Panc1 (cell line): ENCODE measurements around the gene UGT1A4. TPM values are rescaled to one million over a fixed set of nuclear protein-coding genes. Genes with fewer than 3 reads are reported as not detected.
"Not testable (repeated sequence)": the region's sequence is repeated elsewhere in the genome, so short reads cannot be mapped to it uniquely, and the experiment has no call there.

ENCODE experiments used
- ATAC-seq: fragments of 200-7000 bp; cut with Tn5 transposase; 2 replicates; pipeline ENCODE4 v1.9.1; 2020; ENCODE audit warnings: mild to moderate bottlenecking, moderate library complexity
- BruUV-seq: library from RNA; stranded (reverse); fragments of 400-500 nt; replicated peaks from 2 replicates; lab custom pipeline; 2021; lab: Mats Ljungman, UMichigan
- CTCF ChIA-PET: fragments of 300-600 bp; sonication (Branson Sonifier 250); formaldehyde crosslinking; loops from one replicate; lab custom pipeline; 2022; ENCODE audit warnings: antibody characterized with exemption; lab: Charles Lee
- POLR2A ChIA-PET: fragments of 300-600 bp; sonication (Branson Sonifier 250); formaldehyde crosslinking; loops from one replicate; lab custom pipeline; 2022; ENCODE audit warnings: antibody characterized with exemption; lab: Charles Lee
- DNase-seq: peaks from one replicate; pipeline ENCODE4 v3.0.0-alpha.2; 2010; ENCODE audit warnings: low read depth, low spot score
- H3K27ac ChIP-seq: 2 replicates; pipeline ENCODE4 v1.5.1; 2011; ENCODE audit warnings: mild to moderate bottlenecking, low read length, inconsistent platforms
- H3K27me3 ChIP-seq: fragments of 200-500 bp; sonication (Bioruptor generic); 2 replicates; pipeline ENCODE4 v1.6.0; 2014; ENCODE audit warnings: low read length, inconsistent platforms; ENCODE audit not compliant: control insufficient read depth, insufficient read depth
- H3K36me3 ChIP-seq: fragments of 200-500 bp; sonication (Bioruptor generic); 2 replicates; pipeline ENCODE4 v1.5.1; 2014; ENCODE audit warnings: inconsistent platforms, mild to moderate bottlenecking, low read length, moderate library complexity; ENCODE audit not compliant: control insufficient read depth, insufficient read depth
- H3K4me1 ChIP-seq: 2 replicates; pipeline ENCODE4 v1.5.1; 2011; ENCODE audit warnings: inconsistent platforms, mild to moderate bottlenecking, low read length, moderate library complexity; ENCODE audit not compliant: control insufficient read depth, insufficient read depth
- H3K4me3 ChIP-seq, 2 experiments: 2 replicates each; pipeline ENCODE4 v1.5.1; 2011 to 2012; ENCODE audit warnings: low read depth in 2 of 2, low read length in 2 of 2, mild to moderate bottlenecking in 2 of 2, inconsistent platforms in 1 of 2, moderate library complexity in 1 of 2
- H3K9me3 ChIP-seq: fragments of 200-500 bp; sonication (Bioruptor generic); 2 replicates; pipeline ENCODE4 v1.5.1; 2014; ENCODE audit warnings: low read depth, mild to moderate bottlenecking, inconsistent platforms, low read length, moderate library complexity; ENCODE audit not compliant: control insufficient read depth, insufficient read depth
- CTCF ChIP-seq: fragments of 450-650 bp; IDR thresholded peaks from 2 replicates; pipeline ENCODE4 v1.5.1; 2017; ENCODE audit warnings: mild to moderate bottlenecking
- POLR2AphosphoS5 ChIP-seq: IDR thresholded peaks from 2 replicates; pipeline ENCODE4 v1.6.1; 2012; ENCODE audit warnings: mild to moderate bottlenecking, low read depth, low read length, moderate library complexity
- REST ChIP-seq, 2 experiments: IDR thresholded peaks; 2 replicates each; pipeline ENCODE4 v1.6.1; 2011 to 2012; ENCODE audit warnings: low read depth in 2 of 2, control low read depth in 1 of 2, low read length in 1 of 2, mild to moderate bottlenecking in 1 of 2, moderate library complexity in 1 of 2; ENCODE audit not compliant: insufficient read depth in 1 of 2
- SIN3A ChIP-seq: IDR thresholded peaks from 2 replicates; pipeline ENCODE4 v1.6.1; 2012; ENCODE audit warnings: low read depth, mild to moderate bottlenecking, low read length, moderate library complexity, borderline replicate concordance; ENCODE audit not compliant: insufficient read depth
- TCF7L2 ChIP-seq: IDR thresholded peaks from 2 replicates; pipeline ENCODE4 v1.6.1; 2011; ENCODE audit warnings: mild to moderate bottlenecking, low read depth, low read length, inconsistent platforms
- in situ Hi-C: cut with HindIII; loops from 2 replicates; pipeline ENCODE4 v1.10.0; 2016; ENCODE audit warnings: low sequenced_read_pairs, low pct_unique_long_range_greater_than_20kb
- intact Hi-C: fragments of 100-400 bp; cut with micrococcal nuclease; formaldehyde crosslinking; loops from one replicate; pipeline ENCODE4 v1.10.0; 2022; ENCODE audit not compliant: unreplicated experiment
- total RNA-seq: library from RNA; stranded (reverse); gene quantifications from one replicate; pipeline ENCODE4 v1.2.1, GENCODE V29; 2021; ENCODE audit not compliant: unreplicated experiment

UGT1A4 gene
- total RNA-seq, 1 experiment from 2014 or later: not detected

GRCh38 chr2:233746475-233747282, 28.1 kb downstream of the UGT1A4 start:
- no peaks in the 10 kb centered on the region for H3K27me3 ChIP-seq
- in situ Hi-C loops (no loop called here), intact Hi-C loops (no loop called here)
- H3K9me3 ChIP-seq: no peaks in the 10 kb centered on the region
- ChIA-PET CTCF (no interaction called here), POLR2A (no interaction called here)
- H3K27ac ChIP-seq: no peak overlapping the region
- H3K36me3 ChIP-seq: no peaks in the 10 kb centered on the region
- no peak for TF ChIP-seq POLR2AphosphoS5
- no peak for TF ChIP-seq SIN3A
- TF ChIP-seq REST (IDR thresholded peaks at IDR 0.05; ENCODE audit: insufficient read depth in 1 of 2, low read depth in 2 of 2, low read length in 1 of 2): no peak
- no peak for TF ChIP-seq TCF7L2
- TF ChIP-seq CTCF: no peak
- DNase-seq (no peak), ATAC-seq (no peak)
- no peaks in the 10 kb centered on the region for H3K4me1 ChIP-seq
- H3K4me3 ChIP-seq: no peak overlapping the region
- no TSS peak for BruUV-seq

GRCh38 chr2:233747283-233747544, 28.7 kb downstream of the UGT1A4 start:
- DNase-seq: no peak
- Histone ChIP-seq H3K27ac (no peak overlapping the region), H3K36me3 (no peaks in the 10 kb centered on the region), H3K9me3 (no peaks in the 10 kb centered on the region), H3K4me3 (no peak overlapping the region), H3K27me3 (no peaks in the 10 kb centered on the region), H3K4me1 (no peaks in the 10 kb centered on the region)
- in situ Hi-C loops (no loop called here), intact Hi-C loops (no loop called here)
- ATAC-seq: no peak
- BruUV-seq: no TSS peak
- ChIA-PET POLR2A (no interaction called here), CTCF (no interaction called here)
- no peak for TF ChIP-seq POLR2AphosphoS5
- no peak for TF ChIP-seq CTCF
- no peak for TF ChIP-seq SIN3A
- no peak for TF ChIP-seq TCF7L2
- no peak for TF ChIP-seq REST (IDR thresholded peaks at IDR 0.05; ENCODE audit: insufficient read depth in 1 of 2, low read depth in 2 of 2, low read length in 1 of 2)

- DNase-seq, H3K27ac ChIP-seq, H3K4me3 ChIP-seq, in situ Hi-C loops, BruUV-seq, H3K27me3 ChIP-seq, ATAC-seq, POLR2A ChIA-PET, H3K9me3 ChIP-seq, H3K4me1 ChIP-seq, intact Hi-C loops, CTCF ChIA-PET, H3K36me3 ChIP-seq: not testable (repeated sequence)
These were observed 32.2 kb downstream of the UGT1A4 start for GRCh38 chr2:233750689-233751088.
